Activated CD4-positive, alpha-beta T cell treated with anti-CD3 and anti-CD28 coated beads, Interleukin-2, amount 50 U/mL, for 1 hour (primary cell): ENCODE results near the gene KCNJ15.

Experiments used
- DNase-seq: peaks from one replicate; pipeline ENCODE4 v3.0.0-alpha.2; 2020

KCNJ15 gene

GRCh38 chr21:38329162-38329561 lies 72.4 kb downstream of the KCNJ15 start:
- DNase-seq = no peak

GRCh38 chr21:38330666-38331065 lies 73.9 kb downstream of the KCNJ15 start:
- DNase-seq = no peak

- no peak for DNase-seq
Observed at GRCh38 chr21:38333301-38334272, 76.8 kb downstream of the KCNJ15 start.

GRCh38 chr21:38334866-38335265 lies 78.1 kb downstream of the KCNJ15 start:
- no peak for DNase-seq

- no peak for DNase-seq
Observed at GRCh38 chr21:38337793-38338192, 81.0 kb downstream of the KCNJ15 start.

GRCh38 chr21:38340131-38340530 lies 83.3 kb downstream of the KCNJ15 start:
- no peak for DNase-seq

- DNase-seq = no peak
Observed at GRCh38 chr21:38341546-38342012, 84.8 kb downstream of the KCNJ15 start.

- DNase-seq = no peak
Observed at GRCh38 chr21:38342739-38343138, 85.9 kb downstream of the KCNJ15 start.

- DNase-seq = no peak
Observed at GRCh38 chr21:38343691-38344090, 86.9 kb downstream of the KCNJ15 start.

- DNase-seq = no peak
Observed at GRCh38 chr21:38346286-38346685, 89.5 kb downstream of the KCNJ15 start.

- no peak for DNase-seq
Observed at GRCh38 chr21:38349111-38349746, 92.4 kb downstream of the KCNJ15 start.

- DNase-seq = no peak
Observed at GRCh38 chr21:38349977-38350376, 93.2 kb downstream of the KCNJ15 start.

GRCh38 chr21:38350684-38351083 lies 93.9 kb downstream of the KCNJ15 start:
- DNase-seq = no peak

GRCh38 chr21:38351176-38351959 lies 94.6 kb downstream of the KCNJ15 start:
- DNase-seq = no peak

GRCh38 chr21:38351961-38352521 lies 95.2 kb downstream of the KCNJ15 start:
- DNase-seq = no peak

- peak; percentile 47 for DNase-seq
Observed at GRCh38 chr21:38352536-38353219, 95.9 kb downstream of the KCNJ15 start.

GRCh38 chr21:38354231-38354630 lies 97.4 kb downstream of the KCNJ15 start:
- DNase-seq = no peak

- no peak for DNase-seq
Observed at GRCh38 chr21:38354746-38355145, 98.0 kb downstream of the KCNJ15 start.

- DNase-seq = no peak
Observed at GRCh38 chr21:38355353-38355752, 98.6 kb downstream of the KCNJ15 start.

- DNase-seq = peak; percentile 73
Observed at GRCh38 chr21:38355992-38356781, 99.4 kb downstream of the KCNJ15 start.
